Activated T-cell treated with anti-CD3 and anti-CD28 coated beads for 1 hour (primary cell): ENCODE results near the gene MAN1B1.
"Not testable (repeated sequence)": the region's sequence is repeated elsewhere in the genome, so short reads cannot be mapped to it uniquely, and the experiment has no call there.

Experiments used
- DNase-seq: peaks from one replicate; pipeline ENCODE4 v3.0.0-alpha.2; 2020; ENCODE audit warnings: low read depth

The MAN1B1 gene

DNA sequence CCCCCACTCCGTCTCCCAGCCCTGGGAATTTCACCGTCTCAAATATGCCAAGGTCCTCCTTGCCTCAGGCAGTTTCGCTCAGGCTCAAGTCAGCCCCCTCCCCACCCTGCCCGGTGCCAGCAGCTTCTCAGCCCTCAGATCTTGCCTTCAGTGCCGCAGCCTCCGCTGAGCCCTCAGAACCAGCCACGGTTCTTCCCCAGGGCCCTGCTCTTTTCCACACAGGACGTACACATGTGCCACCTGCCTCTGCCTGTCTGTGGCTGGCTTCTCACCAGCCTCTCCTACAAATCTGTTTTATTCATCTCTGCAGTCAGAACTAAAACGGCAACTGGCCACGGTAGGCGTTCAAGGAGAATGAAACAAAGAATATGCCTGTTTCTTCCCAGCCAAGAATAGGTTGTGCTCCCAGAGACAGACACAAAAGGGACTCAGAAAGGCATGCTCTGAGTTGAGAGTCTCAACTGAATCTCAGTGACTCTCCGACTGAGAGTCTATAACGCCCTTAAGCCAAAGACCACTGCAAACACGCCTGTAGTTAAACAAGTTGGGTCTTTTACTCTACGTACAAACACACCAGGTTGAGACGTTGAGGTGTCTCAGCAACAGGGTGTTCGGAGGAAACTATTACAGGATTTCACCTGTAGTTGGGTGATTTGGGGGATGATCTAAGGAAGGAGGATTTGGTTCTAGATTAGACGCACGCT lies 41.5 kb downstream of the MAN1B1 start:
- no peak for DNase-seq

DNA sequence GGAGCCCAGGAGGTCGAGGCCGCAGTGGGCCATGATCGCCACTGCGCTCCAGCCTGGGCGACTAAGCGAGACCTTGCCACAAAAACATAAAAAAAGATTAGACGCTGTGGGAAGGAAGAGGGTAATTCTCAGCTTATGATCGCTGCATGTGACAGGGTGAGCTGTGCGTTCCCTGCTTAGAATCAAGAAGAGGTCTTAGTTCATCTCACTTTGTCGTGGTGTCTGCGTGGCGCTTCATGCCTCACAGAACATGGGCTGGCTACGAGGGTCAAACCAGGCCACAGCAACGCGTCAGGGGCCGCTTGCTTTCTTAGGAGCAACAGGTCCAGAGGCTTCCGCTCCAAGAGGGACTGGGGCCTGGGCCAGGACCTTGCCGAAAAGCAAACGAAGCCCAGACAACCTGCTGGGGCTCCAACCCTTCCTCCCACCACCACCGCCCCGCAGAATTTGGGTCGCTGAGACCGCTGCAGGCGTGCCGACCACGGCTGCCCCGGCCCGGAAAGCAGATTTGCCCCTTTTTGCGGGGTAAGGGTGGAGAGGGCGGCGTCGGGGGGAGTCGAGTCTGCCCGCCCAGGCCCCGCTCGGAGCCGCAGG lies 42.2 kb downstream of the MAN1B1 start:
- no peak for DNase-seq

DNA sequence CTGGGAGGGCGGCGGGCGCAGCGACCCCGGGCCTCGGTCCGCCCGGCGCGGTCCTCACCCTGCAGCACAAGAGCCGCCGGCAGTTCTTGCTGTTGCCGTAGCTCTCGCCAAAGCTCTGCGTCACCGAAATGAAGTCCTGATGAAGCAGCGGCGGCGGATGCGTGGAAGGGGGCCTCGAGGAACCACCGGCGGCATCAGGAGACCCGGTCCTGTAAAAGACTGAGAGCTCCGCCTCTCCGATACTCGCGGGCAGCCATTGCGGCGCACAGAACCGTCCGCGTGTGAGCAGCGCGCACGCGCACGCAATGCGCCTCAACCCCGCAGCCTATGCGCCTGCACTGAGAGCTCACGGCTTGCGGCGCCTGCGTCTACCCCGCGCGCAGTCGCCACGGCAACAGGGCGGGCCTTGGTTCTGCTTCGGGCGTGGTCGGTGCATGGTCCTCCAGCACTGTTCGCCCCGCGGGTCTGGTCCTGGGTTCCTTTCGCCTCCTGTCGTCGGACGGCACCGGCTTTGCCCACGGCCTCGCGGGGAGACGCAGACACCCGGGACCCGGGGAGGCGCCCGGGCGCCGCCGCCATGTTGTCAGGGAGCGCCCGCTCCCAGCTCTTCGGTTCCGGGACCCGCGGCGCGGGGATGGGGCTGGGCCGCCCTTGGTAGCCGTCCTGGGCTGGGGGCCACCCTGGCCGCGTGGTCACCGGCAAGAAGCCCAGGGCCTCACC lies 42.8 kb downstream of the MAN1B1 start:
- DNase-seq, result peak; percentile 78

DNA sequence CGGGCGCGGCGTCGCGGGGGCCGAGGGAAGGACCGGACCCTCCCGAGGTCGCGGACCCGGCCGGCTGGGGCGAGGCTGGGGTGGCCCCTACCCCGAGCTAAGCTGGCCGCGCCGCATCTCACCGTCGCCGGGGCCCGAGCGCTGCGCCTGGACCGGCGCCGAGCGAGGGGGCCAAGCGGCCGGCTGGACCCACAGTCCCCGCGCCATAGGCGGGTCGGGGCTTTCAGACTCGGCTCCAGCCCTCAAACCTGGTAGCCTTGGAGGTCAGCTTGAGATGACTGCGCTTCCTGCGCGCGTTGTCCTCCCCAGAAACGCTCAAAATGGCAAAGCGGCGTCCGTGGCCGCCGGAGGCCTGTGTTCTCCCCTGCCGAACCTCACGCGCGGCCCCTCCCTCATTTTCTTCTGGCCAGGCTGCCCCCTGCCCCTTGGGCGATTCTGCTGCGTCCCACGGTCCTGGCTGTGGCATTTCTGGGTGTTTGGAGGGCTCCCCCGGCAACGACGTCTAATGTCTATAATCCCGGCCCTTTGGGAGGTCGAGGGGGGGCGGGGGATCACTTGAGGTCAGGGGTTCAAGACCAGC lies 43.5 kb downstream of the MAN1B1 start:
- no peak for DNase-seq

DNA sequence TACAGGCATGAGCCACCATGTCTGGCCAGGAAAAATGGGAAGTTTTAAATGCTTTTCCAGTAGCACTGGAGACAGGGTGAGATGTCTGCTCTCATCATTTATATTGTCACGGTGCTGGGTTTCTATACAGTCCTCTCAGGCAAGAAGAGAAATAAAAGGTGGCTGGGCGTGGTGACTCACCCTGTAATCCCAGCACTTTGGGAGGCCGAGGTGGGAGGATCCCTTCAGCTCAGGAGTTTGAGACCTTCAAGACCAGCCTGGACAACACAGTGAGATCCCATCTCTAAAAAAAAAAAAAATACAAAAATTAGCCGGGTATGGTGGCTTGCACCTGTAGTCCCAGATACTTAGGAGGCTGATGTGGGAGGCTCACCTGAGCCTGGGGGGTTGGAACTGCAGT lies 47.4 kb downstream of the MAN1B1 start:
- no peak for DNase-seq

DNA sequence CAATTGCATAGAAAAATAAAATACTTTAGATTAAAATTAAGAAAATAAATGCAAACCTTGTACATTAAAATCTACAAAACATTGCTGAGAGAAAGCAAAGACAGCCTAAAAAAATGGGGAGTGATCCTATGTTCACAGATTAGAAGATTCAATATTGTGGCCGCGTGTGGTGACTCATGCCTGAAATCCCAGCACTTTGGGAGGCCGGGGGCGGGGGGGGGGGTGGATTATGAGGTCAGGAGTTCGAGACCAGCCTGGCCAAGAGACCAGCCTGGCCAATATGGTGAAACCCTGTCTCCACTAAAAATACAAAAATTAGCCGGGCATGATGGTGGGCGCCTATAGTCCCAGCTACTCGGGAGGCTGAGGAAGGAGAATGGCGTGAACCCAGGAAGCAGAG lies 48.4 kb downstream of the MAN1B1 start:
- DNase-seq, result not testable (repeated sequence)

DNA sequence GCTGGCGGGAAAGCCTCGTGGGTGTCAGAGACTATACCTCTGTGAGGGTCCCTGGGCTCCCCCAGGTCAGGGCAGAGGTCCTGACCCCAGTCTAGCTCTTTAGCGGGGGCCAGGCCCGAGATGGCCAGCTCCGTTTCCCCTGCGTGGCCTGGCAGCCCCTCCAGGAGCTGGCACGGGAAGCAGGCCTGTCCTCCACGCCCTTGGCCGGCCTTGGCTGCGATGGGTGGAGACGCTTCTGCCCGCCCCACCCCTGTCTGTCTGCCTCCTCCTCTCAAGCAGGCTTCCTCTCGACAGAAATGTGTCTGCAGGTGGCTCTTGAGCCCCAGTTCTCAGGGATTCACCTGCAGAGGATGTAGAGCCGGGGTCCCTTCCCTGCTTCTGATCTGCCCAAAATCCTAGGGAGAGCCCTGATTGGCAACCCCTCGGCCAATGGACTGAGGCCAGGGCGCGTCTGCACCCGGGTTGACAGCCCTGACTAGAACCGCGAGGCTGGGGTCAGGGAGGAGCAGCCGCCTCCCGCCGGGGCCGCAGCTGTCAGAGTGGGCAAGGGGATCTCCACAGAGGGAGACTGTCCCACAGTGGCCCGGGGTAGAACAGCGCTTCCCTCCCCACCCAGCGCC lies 49.6 kb downstream of the MAN1B1 start:
- no peak for DNase-seq

DNA sequence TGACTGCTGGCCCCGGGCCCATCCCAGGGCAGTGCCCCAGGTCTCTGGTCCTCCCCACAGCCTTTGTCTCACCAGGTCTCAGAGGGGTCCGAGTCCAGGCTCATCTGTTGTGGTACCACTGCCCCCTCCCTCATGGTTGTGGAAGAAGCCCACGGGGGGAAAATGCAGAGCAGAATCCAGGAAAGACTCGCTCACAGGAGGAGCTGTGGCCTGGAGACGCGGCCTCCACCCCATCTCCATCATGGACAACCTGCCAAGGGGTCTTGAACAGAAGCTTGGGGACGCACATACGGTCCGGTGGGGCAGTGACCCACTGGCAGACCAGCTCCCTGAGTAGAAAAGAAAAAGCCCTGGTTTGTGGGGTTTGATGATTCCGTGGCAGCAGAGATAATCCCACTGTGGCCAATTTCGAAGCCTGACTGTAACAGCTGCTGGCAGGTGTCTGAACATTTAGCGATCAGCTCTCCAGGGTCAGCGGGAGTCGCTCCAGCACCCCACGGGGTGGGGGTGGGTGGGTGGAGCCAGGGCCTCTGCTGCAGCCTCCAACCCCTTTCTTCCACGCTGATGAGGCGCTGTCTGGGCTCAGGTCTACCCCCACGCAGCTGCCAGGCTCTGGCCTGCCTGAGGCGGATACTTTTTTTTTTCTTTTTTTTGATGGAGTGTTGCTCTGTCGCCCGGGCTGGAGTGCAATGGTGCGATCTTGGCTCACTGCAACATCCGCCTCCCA lies 50.3 kb downstream of the MAN1B1 start:
- DNase-seq, result no peak

DNA sequence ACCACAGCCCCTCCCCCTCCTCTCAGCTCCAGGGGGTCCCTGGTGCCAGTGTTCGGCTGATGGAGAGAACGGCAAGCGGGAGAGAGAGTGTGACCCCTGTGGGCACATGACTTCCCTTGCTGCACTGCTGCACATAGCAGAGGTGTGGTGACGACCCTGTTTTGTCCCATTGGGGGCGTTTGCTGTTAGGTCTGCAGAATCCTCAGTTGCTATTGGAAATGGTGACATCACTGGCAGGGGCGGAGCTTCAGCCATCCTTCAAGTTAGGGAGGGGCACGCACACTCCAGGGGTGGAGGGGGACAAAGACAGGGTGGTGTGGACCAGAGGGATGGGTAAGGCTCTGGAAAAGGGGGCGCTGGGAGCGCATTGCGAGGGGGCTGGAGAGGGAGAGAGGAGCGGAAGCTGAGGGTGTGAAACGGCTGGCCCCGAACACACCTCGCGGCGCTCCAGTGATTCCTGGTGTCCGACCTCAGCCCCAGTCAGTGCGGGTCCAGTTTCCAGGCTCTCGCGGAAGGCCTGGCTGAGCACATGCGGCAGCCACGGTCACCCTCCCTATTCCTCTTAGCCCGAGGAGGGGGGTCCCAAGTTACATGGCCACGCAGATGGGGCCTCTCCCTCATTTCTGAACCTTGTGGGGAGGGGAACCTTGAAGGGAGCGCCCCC lies 51.4 kb downstream of the MAN1B1 start:
- no peak for DNase-seq

DNA sequence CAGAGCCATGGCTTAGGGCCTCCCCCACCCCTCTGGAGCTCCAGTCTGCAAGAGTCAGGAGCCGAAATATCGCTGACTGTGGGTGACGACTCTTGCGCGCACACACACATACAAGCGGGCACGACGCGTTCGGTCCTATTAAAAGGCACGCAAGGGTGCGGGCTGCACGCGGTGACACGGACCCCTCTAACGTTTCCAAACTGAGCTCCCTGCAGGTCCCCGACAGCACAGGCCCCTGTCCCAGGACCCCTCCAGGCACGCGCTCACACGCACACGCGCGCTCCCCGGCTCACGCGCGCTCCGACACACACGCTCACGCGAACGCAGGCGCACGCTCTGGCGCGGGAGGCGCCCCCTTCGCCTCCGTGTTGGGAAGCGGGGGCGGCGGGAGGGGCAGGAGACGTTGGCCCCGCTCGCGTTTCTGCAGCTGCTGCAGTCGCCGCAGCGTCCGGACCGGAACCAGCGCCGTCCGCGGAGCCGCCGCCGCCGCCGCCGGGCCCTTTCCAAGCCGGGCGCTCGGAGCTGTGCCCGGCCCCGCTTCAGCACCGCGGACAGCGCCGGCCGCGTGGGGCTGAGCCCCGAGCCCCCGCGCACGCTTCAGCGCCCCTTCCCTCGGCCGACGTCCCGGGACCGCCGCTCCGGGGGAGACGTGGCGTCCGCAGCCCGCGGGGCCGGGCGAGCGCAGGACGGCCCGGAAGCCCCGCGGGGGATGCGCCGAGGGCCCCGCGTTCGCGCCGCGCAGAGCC lies 52.1 kb downstream of the MAN1B1 start, which contains the start of gene GRIN1:
TSS of gene GRIN1 (plus strand) at position 433 of the 746 bp plus-strand sequence. CDS start 333 bp downstream, outside the sequence.
- DNase-seq, result no peak

DNA sequence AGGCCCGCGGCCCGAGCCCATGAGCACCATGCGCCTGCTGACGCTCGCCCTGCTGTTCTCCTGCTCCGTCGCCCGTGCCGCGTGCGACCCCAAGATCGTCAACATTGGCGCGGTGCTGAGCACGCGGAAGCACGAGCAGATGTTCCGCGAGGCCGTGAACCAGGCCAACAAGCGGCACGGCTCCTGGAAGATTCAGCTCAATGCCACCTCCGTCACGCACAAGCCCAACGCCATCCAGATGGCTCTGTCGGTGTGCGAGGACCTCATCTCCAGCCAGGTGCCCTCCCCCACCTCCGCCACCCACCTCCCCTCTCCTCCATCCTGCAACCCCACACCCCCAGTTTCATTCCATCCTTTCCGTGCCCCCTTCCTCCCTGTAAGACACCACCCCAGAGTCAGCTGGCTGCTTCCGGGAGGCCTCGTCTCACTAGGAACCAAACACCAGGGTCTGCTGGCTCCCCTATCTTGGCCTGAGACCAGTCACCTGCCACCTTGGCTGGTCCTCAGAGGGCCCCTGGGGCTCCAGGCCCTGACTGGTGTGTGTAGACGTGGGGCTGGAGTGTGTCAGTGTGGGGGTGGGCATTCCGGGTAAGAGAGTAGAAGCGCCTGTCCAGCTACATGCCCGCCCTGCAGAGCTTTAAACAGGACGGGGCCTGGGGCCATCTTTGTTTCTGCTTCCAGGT lies 52.8 kb downstream of the MAN1B1 start:
- DNase-seq, result no peak

DNA sequence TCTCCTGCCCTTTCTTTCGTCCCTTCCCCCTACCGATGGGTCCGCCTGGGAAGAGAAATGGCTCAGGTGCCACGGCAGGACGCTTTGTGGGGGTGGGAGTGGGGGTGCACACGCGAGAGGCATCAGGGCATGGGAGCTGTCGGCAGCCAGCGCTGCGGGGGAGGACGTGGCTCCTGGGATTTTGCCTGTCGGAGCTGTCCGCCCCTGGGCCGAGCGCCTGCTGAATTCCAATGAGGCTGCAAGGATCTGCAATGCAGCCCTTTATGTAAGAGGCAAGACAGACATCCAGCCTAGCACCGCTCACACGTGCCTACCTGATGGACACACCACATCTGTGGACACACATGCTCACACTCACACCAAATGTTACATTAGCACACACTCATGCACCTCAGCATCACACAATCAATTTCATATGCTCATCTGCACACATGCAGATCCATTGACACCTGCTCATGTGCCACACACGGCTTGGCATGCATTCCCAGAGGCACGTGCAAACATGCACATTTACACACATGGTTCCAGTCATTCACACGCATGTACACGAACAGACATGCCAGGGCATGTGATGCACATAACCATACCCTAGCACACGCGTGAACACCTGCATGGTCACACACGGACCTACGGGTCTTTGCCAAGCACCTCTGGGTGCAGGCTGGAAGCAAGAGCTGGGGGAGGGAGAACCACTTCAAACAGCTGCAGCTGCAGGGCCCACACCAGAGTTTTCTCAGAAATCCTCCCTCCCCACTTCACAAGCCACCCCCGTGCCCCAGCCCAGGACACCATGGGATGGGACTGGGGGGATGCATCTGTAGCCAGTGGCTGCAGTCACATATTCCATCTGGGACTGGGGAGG lies 53.6 kb downstream of the MAN1B1 start:
- DNase-seq, result no peak

DNA sequence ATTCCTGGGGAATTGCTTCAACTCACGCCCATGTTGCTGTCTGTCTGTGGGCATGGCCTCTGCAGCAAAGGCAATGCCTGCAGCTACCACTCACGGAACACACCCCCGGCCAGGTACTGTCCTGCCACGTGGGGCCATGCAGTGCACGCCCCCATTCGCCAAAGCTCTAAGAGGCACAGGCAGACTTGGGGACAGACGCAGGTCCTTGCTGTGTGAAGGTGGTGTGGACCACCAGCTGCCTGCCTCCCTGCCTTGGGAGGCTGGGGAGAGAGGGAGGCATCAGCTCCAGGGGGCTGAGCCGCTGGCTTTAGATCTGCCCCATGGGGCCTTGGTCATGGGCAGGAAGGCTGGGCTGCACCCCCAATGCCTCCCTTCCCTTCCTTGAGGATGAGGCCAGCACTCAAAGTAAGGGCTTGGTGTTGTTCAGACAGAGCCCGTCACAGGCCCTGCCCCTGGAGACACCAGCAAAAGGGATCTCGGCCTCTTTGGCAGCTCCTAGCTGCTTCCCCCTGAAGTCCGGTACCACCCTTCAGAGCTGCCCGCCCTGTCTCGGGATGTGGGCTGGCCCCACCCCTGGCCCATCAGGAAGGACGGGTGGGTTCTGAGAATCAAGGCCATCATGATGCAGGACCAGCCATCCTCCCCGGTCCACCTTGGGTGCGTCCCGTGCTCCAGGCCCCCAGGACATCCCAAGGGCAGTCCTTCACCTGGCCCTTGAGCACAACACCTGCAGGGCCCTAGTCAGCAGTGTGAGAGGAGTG lies 54.4 kb downstream of the MAN1B1 start:
- no peak for DNase-seq

DNA sequence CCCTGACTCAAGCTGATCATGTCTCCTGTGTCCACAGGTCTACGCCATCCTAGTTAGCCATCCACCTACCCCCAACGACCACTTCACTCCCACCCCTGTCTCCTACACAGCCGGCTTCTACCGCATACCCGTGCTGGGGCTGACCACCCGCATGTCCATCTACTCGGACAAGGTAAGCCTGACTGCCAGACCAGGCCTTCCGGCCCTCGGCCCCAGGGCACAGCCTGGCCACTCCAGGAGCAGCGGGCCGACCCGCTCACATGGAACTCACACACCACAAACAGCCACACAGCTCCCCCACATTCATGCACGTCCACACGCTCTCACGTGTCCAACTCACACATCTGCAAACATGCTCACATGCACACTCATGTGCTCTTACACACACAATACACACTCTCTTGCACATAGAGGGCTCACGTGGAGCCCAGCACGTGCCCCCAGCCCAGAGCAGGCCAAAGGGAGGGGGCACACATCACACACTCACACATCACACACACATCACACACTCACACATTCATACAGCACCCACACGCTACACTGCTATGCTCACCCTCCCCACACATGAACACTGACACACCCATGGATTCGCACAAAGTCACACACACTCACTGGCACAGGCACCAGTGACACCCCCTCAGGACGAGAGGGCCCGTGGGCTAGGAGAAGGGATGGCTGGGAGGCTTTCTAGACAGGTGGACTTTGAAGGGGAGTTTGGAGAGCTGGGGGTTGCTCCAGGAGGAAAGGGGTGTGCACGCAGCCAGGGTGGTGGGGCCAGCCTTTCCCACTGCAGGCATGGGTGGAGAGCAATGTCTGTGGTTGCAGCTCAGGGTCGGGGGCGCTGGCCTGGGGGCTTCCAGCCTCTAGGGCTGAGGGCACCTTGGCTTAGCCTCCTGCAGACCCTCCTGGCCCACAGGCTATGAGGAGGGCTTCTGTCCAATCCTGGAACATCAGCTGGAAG lies 55.5 kb downstream of the MAN1B1 start:
- DNase-seq, result no peak

DNA sequence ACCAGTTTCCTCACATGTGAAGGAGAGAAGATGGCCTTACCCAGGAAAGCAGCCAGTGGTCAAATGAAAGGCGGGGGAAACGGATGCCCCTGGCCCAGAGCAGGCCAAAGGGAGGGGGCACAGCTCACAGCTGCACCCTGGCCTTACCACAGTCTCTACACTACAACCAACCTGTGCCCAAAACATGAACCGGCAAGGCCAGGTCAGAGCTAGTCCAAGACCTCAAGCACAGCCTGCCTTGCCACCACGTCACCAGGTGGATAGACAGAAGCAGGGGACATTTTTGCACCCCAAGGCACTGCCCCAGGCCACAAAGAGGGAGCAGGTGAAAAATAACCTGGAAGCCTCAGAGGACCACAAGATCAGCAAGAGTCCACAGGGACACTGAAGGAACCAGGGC lies 56.7 kb downstream of the MAN1B1 start:
- no peak for DNase-seq

DNA sequence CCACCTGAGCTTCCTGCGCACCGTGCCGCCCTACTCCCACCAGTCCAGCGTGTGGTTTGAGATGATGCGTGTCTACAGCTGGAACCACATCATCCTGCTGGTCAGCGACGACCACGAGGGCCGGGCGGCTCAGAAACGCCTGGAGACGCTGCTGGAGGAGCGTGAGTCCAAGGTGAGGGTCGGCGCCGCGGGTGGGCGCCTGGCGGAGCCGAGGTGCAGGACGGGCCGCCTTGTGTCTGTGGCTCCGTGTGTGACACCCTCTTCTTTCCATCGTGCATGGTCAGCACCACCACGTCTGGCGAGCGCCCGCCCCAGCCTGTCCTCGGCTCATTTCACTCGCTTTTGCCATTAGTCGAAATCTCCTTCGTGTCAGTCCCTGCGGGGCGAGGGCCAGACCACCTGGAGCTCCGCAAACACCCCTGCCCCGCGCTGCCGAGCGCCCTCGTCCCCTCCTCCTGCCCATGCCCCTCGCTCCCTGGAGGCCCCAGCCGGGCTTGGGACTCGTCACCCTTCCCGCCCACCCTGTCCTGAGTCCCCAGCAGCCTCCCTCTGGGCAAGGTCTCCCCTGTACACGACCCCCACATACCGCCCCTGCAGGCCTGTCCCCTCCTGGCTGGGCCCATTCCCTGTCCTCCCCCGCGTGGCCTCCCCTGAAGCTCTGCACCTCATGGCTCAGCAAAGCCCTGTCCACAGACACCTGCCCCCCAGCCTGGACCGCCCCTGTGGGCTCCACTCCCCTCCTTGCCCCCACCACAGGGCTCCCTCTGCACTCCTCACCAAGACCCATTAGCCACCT lies 59.1 kb downstream of the MAN1B1 start:
- no peak for DNase-seq
